ENCODE measurements around the gene SLC16A10. TPM values are rescaled to one million over a fixed set of nuclear protein-coding genes. Genes with fewer than 3 reads are reported as not detected.
A peak's percentile ranks its signal among the peaks of the same experiment; 100 is the strongest.
"Not testable (repeated sequence)": the region's sequence is repeated elsewhere in the genome, so short reads cannot be mapped to it uniquely, and the experiment has no call there.

The SLC16A10 gene
- total RNA-seq, 2 donors from 2014 or later, result 8.7 to 13.8 TPM

GRCh38 chr6:111252726-111253125 lies 165.4 kb downstream of the SLC16A10 start:
- H3K36me3 ChIP-seq (ENCODE audit: control insufficient read depth, insufficient read depth, low read length), result no peaks in the 10 kb centered on the region
- Mint-ChIP-seq H3K27me3 (ENCODE audit: insufficient read depth) (no peaks in the 10 kb centered on the region), H3K27ac (no peak overlapping the region), H3K4me3 (no peak overlapping the region), H3K36me3 (ENCODE audit: low read depth) (no peaks in the 10 kb centered on the region), H3K4me1 (peaks cover 49% of the 10 kb centered on the region), H3K9me3 (no peaks in the 10 kb centered on the region)
- H3K4me1 ChIP-seq (ENCODE audit: control insufficient read depth, insufficient read depth, low read length), result peaks cover 13% of the 10 kb centered on the region
- no peak overlapping the region for H3K9ac ChIP-seq (ENCODE audit: extremely low read depth, low read length, poor library complexity, severe bottlenecking)
- WGBS, 2 experiments (ENCODE audit: insufficient coverage in 1 of 2, insufficient read length in 1 of 2), result 83 to 85% methylated on average over 1 to 3 of the region's 3 CpGs
- H3K27me3 ChIP-seq (ENCODE audit: control insufficient read depth, insufficient read depth, low read length, poor library complexity, severe bottlenecking), result no peaks in the 10 kb centered on the region
- TF ChIP-seq, protein P1, sequence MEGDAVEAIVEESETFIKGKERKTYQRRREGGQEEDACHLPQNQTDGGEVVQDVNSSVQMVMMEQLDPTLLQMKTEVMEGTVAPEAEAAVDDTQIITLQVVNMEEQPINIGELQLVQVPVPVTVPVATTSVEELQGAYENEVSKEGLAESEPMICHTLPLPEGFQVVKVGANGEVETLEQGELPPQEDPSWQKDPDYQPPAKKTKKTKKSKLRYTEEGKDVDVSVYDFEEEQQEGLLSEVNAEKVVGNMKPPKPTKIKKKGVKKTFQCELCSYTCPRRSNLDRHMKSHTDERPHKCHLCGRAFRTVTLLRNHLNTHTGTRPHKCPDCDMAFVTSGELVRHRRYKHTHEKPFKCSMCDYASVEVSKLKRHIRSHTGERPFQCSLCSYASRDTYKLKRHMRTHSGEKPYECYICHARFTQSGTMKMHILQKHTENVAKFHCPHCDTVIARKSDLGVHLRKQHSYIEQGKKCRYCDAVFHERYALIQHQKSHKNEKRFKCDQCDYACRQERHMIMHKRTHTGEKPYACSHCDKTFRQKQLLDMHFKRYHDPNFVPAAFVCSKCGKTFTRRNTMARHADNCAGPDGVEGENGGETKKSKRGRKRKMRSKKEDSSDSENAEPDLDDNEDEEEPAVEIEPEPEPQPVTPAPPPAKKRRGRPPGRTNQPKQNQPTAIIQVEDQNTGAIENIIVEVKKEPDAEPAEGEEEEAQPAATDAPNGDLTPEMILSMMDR (conservative IDR thresholded peaks at IDR 0.05), result no peak
- DNase-seq, result no peak
- H3K4me3 ChIP-seq (ENCODE audit: low read length), result no peak overlapping the region
- H3K27ac ChIP-seq (ENCODE audit: low read depth, low read length), result no peak overlapping the region
- H3K9me3 ChIP-seq (ENCODE audit: control insufficient read depth, low read length), result no peaks in the 10 kb centered on the region

GRCh38 chr6:111254004-111254778 lies 166.9 kb downstream of the SLC16A10 start:
- no peaks in the 10 kb centered on the region for H3K27me3 ChIP-seq (ENCODE audit: control insufficient read depth, insufficient read depth, low read length, poor library complexity, severe bottlenecking)
- H3K36me3 ChIP-seq (ENCODE audit: control insufficient read depth, insufficient read depth, low read length), result no peaks in the 10 kb centered on the region
- Mint-ChIP-seq H3K9me3 (no peaks in the 10 kb centered on the region), H3K27ac (peak overlapping the region; percentile 98), H3K27me3 (ENCODE audit: insufficient read depth) (no peaks in the 10 kb centered on the region), H3K4me3 (no peak overlapping the region), H3K4me1 (peaks cover 55% of the 10 kb centered on the region), H3K36me3 (ENCODE audit: low read depth) (no peaks in the 10 kb centered on the region)
- no peak overlapping the region for H3K27ac ChIP-seq (ENCODE audit: low read depth, low read length)
- no peak overlapping the region for H3K4me3 ChIP-seq (ENCODE audit: low read length)
- peaks cover 13% of the 10 kb centered on the region for H3K4me1 ChIP-seq (ENCODE audit: control insufficient read depth, insufficient read depth, low read length)
- H3K9ac ChIP-seq (ENCODE audit: extremely low read depth, low read length, poor library complexity, severe bottlenecking), result no peak overlapping the region
- H3K9me3 ChIP-seq (ENCODE audit: control insufficient read depth, low read length), result no peaks in the 10 kb centered on the region
- TF ChIP-seq, protein P1 (conservative IDR thresholded peaks at IDR 0.05), result no peak
- DNase-seq, result peak; percentile 57
- 47 to 54% methylated on average over 9 of the region's 9 CpGs for WGBS, 2 experiments (ENCODE audit: insufficient coverage in 1 of 2, insufficient read length in 1 of 2)

GRCh38 chr6:111254779-111255166 lies 167.5 kb downstream of the SLC16A10 start:
- 48 to 62% methylated on average over 3 to 6 of the region's 6 CpGs for WGBS, 2 experiments (ENCODE audit: insufficient coverage in 1 of 2, insufficient read length in 1 of 2)
- H3K4me3 Mint-ChIP-seq, result peak overlapping the region; percentile 44
- TF ChIP-seq, protein P1 (conservative IDR thresholded peaks at IDR 0.05), result no peak
- Histone ChIP-seq H3K27ac (ENCODE audit: low read depth, low read length) (no peak overlapping the region), H3K9me3 (ENCODE audit: control insufficient read depth, low read length) (no peaks in the 10 kb centered on the region), H3K9ac (ENCODE audit: extremely low read depth, low read length, poor library complexity, severe bottlenecking) (peak overlapping the region; percentile 24), H3K4me1 (ENCODE audit: control insufficient read depth, insufficient read depth, low read length) (peaks cover 13% of the 10 kb centered on the region), H3K4me3 (ENCODE audit: low read length) (no peak overlapping the region), H3K36me3 (ENCODE audit: control insufficient read depth, insufficient read depth, low read length) (no peaks in the 10 kb centered on the region), H3K27me3 (ENCODE audit: control insufficient read depth, insufficient read depth, low read length, poor library complexity, severe bottlenecking) (no peaks in the 10 kb centered on the region)
- H3K36me3 Mint-ChIP-seq (ENCODE audit: low read depth), result no peaks in the 10 kb centered on the region
- H3K9me3 Mint-ChIP-seq, result no peaks in the 10 kb centered on the region
- peak overlapping the region; percentile 98 for H3K27ac Mint-ChIP-seq
- DNase-seq, result no peak
- no peaks in the 10 kb centered on the region for H3K27me3 Mint-ChIP-seq (ENCODE audit: insufficient read depth)
- peaks cover 55% of the 10 kb centered on the region for H3K4me1 Mint-ChIP-seq

DNA sequence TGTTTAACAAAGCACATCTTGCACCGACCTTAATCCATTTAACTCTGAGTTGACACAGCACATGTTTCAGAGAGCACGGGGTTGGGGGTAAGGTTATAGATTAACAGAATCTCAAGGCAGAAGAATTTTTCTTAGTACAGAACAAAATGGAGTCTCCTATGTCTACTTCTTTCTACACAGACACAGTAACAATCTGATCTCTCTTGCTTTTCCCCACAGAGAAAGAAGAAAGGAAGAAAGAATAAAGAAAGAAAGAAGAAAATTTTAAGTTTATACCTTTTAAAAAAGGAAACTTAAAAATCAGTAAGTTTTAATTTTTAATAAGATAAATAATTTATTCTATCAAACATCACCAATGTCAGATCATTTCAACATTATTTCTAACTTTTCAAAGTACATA lies 168.5 kb downstream of the SLC16A10 start:
- Mint-ChIP-seq H3K27ac (peak overlapping the region; percentile 98), H3K4me3 (peak overlapping the region; percentile 44), H3K4me1 (peaks cover 63% of the 10 kb centered on the region)
- WGBS, 2 experiments (ENCODE audit: insufficient coverage in 1 of 2, insufficient read length in 1 of 2), result no CpG with 5 or more reads among the region's 2 CpGs
- peaks cover 18% of the 10 kb centered on the region for H3K4me1 ChIP-seq (ENCODE audit: control insufficient read depth, insufficient read depth, low read length)
- H3K36me3 ChIP-seq (ENCODE audit: control insufficient read depth, insufficient read depth, low read length); H3K4me3 ChIP-seq (ENCODE audit: low read length); DNase-seq; H3K9ac ChIP-seq (ENCODE audit: extremely low read depth, low read length, poor library complexity, severe bottlenecking); H3K27ac ChIP-seq (ENCODE audit: low read depth, low read length); H3K27me3 ChIP-seq (ENCODE audit: control insufficient read depth, insufficient read depth, low read length, poor library complexity, severe bottlenecking); H3K9me3 Mint-ChIP-seq; H3K27me3 Mint-ChIP-seq (ENCODE audit: insufficient read depth); H3K36me3 Mint-ChIP-seq (ENCODE audit: low read depth); H3K9me3 ChIP-seq (ENCODE audit: control insufficient read depth, low read length): not testable (repeated sequence)
